Fibroblast of lung (primary cell): ENCODE results near the gene LRFN4.

ENCODE experiments used
- CTCF ChIP-seq, 2 donors: IDR thresholded peaks in 1 of 2; conservative IDR thresholded peaks in 1 of 2; 1 replicate in 1 of 2; 2 replicates in 1 of 2; pipeline ENCODE4 v1.5.1; 2011 to 2012; ENCODE audit warnings: low read length in 2 of 2, control low read depth in 1 of 2, inconsistent platforms in 1 of 2, low read depth in 1 of 2, mild to moderate bottlenecking in 1 of 2
- EZH2 ChIP-seq: IDR thresholded peaks from 2 replicates; pipeline ENCODE4 v1.5.1; 2012; ENCODE audit warnings: low read length, control low read depth, mild to moderate bottlenecking; ENCODE audit errors: missing control alignments

- TF ChIP-seq CTCF (conservative IDR thresholded peaks at IDR 0.05 in 1 of 2, IDR thresholded peaks at IDR 0.05 in 1 of 2; ENCODE audit: low read depth in 1 of 2, low read length in 2 of 2), result no peak
- TF ChIP-seq EZH2, result no peak
These were observed 27.6 kb downstream of the LRFN4 start for GRCh38 chr11:66884443-66884842.
